IPS-18c (cell line): ENCODE results near the gene BCO2.
"Not testable (repeated sequence)": the region's sequence is repeated elsewhere in the genome, so short reads cannot be mapped to it uniquely, and the experiment has no call there.

Source experiments
- H3K4me3 ChIP-seq: 2 replicates; pipeline ENCODE4 v1.7.0; 2013; ENCODE audit warnings: low read depth, mild to moderate bottlenecking, low read length, moderate library complexity; ENCODE audit not compliant: insufficient read depth
- H3K9me3 ChIP-seq: one replicate; pipeline ENCODE4 v1.6.1; 2013; ENCODE audit warnings: mild to moderate bottlenecking, low read length, moderate library complexity; ENCODE audit not compliant: control insufficient read depth, insufficient read depth

BCO2 gene

GRCh38 chr11:112174789-112175598 lies at the start of gene BCO2:
TSS of gene BCO2 (plus strand) at chr11:112175512. CDS start at chr11:112175602, 90 bp downstream.
- Histone ChIP-seq H3K4me3 (peak within 1 kb of the TSS; percentile 34; the same call in 1 of the 2 replicates), H3K9me3 (no peaks in the 10 kb centered on the region)

GRCh38 chr11:112127056-112127455 lies 48.3 kb upstream of the BCO2 start:
- no peak overlapping the region for H3K4me3 ChIP-seq
- H3K9me3 ChIP-seq, result peaks cover 2% of the 10 kb centered on the region

- Histone ChIP-seq H3K4me3 (no peak overlapping the region), H3K9me3 (no peaks in the 10 kb centered on the region)
Observed at GRCh38 chr11:112128483-112129121, 46.7 kb upstream of the BCO2 start.

GRCh38 chr11:112129656-112130055 lies 45.7 kb upstream of the BCO2 start:
- Histone ChIP-seq H3K4me3 (no peak overlapping the region), H3K9me3 (no peaks in the 10 kb centered on the region)

- H3K4me3 ChIP-seq, result no peak overlapping the region
- no peaks in the 10 kb centered on the region for H3K9me3 ChIP-seq
Observed at GRCh38 chr11:112132737-112133136, 42.6 kb upstream of the BCO2 start.

GRCh38 chr11:112134473-112134872 lies 40.8 kb upstream of the BCO2 start:
- Histone ChIP-seq H3K4me3 (no peak overlapping the region), H3K9me3 (no peaks in the 10 kb centered on the region)

- Histone ChIP-seq H3K4me3 (no peak overlapping the region), H3K9me3 (no peaks in the 10 kb centered on the region)
Observed at GRCh38 chr11:112143597-112143996, 31.7 kb upstream of the BCO2 start.

GRCh38 chr11:112150517-112150916 lies 24.8 kb upstream of the BCO2 start:
- Histone ChIP-seq H3K4me3 (no peak overlapping the region), H3K9me3 (no peaks in the 10 kb centered on the region)

GRCh38 chr11:112156153-112156955 lies 19.0 kb upstream of the BCO2 start:
- no peak overlapping the region for H3K4me3 ChIP-seq
- H3K9me3 ChIP-seq, result no peaks in the 10 kb centered on the region

- Histone ChIP-seq H3K4me3 (no peak overlapping the region), H3K9me3 (no peaks in the 10 kb centered on the region)
Observed at GRCh38 chr11:112156956-112157766, 18.2 kb upstream of the BCO2 start.

GRCh38 chr11:112159098-112160065 lies 15.9 kb upstream of the BCO2 start:
- Histone ChIP-seq H3K4me3 (no peak overlapping the region), H3K9me3 (no peaks in the 10 kb centered on the region)

GRCh38 chr11:112160091-112160848 lies 15.0 kb upstream of the BCO2 start:
- no peaks in the 10 kb centered on the region for H3K9me3 ChIP-seq
- H3K4me3 ChIP-seq, result no peak overlapping the region

GRCh38 chr11:112161012-112161411 lies 14.3 kb upstream of the BCO2 start:
- no peak overlapping the region for H3K4me3 ChIP-seq

GRCh38 chr11:112162200-112162599 lies 13.1 kb upstream of the BCO2 start:
- H3K9me3 ChIP-seq, H3K4me3 ChIP-seq: not testable (repeated sequence)

More at GRCh38 chr11:112161012-112161411, 14.3 kb upstream of the BCO2 start:
- no peaks in the 10 kb centered on the region for H3K9me3 ChIP-seq

GRCh38 chr11:112162761-112163546 lies 12.4 kb upstream of the BCO2 start:
- H3K4me3 ChIP-seq, result no peak overlapping the region
- no peaks in the 10 kb centered on the region for H3K9me3 ChIP-seq
